Stimulated activated naive CD8-positive, alpha-beta T cell treated with anti-CD3 and anti-CD28 coated beads, Interleukin-15, Interleukin-2, amounts not matched to agents 100 ng/mL and 50 ng/mL, for 24 hours (primary cell): Measurements from ENCODE around the gene CLSTN1.
"Not testable (repeated sequence)": the region's sequence is repeated elsewhere in the genome, so short reads cannot be mapped to it uniquely, and the experiment has no call there.

ENCODE experiments used
- H3K27ac Mint-ChIP-seq: one replicate; pipeline ENCODE4 v1.8.0; 2021; ENCODE audit warnings: mild to moderate bottlenecking, mixed read lengths
- H3K27me3 Mint-ChIP-seq: one replicate; pipeline ENCODE4 v1.8.0; 2021; ENCODE audit warnings: mixed read lengths
- H3K36me3 Mint-ChIP-seq: one replicate; pipeline ENCODE4 v1.8.0; 2021; ENCODE audit warnings: low read depth, mixed read lengths
- H3K4me1 Mint-ChIP-seq: one replicate; pipeline ENCODE4 v1.8.0; 2021; ENCODE audit warnings: low read depth, mixed read lengths
- H3K4me3 Mint-ChIP-seq: one replicate; pipeline ENCODE4 v1.8.0; 2021; ENCODE audit warnings: mild to moderate bottlenecking, mixed read lengths
- H3K9me3 Mint-ChIP-seq: one replicate; pipeline ENCODE4 v1.8.0; 2021; ENCODE audit warnings: mixed read lengths

Gene CLSTN1

DNA sequence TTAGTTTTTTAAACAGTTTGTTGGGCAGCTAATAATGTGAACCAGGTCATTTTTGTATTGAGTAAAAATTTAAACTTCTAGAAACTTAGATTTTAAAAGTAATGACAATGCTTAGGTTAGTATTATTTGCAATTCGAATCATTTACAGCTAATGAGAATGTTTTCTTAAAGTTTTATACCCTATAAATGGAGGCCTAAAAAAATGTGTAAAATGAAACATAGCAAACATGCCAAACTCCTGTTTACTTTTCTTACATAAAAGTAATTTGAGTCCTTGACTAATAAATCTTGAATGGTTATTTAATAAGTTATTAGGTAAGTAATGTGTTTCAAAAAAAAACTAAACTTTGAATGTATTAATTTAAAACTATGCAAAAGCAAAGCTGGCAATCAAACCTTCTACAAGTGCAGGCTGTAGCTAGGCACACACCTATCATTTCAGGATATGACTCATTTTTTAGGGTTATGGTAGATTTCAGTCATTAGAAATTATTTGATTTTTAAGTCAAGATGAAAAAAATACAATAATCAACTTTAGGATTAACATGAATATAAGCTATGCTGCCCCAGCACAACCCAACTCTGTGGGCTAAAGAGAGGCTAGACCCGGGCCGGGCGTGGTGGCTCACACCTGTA is 41.5 kb downstream of the CLSTN1 start:
- Mint-ChIP-seq H3K27me3 (no peaks in the 10 kb centered on the region), H3K9me3 (no peaks in the 10 kb centered on the region), H3K4me3 (no peak overlapping the region), H3K27ac (no peak overlapping the region), H3K4me1 (peaks cover 13% of the 10 kb centered on the region), H3K36me3 (no peaks in the 10 kb centered on the region)

DNA sequence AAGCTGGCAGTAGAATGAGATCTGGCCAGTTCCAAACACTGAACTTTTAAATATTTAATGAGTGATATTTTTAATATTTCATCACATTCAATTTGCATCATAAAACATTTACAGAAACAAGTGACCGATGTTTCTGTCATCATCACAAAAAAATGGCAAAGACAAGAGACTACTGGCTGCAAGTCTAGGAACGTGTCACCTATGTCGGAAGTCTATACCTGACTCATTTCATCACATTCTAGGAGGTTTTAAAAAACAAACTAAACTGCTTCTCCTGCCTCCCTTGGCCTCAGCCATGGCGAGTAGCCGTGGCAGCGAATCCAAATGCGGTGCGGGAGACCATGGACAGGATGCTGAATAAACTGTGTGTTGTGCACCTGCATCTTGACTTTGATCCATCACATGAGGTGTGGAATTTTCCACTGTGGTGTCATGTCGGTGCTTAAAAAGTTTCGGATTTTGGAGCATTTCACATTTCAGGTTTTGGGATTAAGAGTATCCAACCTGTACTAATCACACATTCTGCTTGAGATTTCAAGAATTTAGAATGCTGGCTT is 43.1 kb downstream of the CLSTN1 start:
- H3K9me3 Mint-ChIP-seq: no peaks in the 10 kb centered on the region
- no peak overlapping the region for H3K27ac Mint-ChIP-seq
- H3K4me3 Mint-ChIP-seq: no peak overlapping the region
- peaks cover 9% of the 10 kb centered on the region for H3K4me1 Mint-ChIP-seq
- H3K27me3 Mint-ChIP-seq: no peaks in the 10 kb centered on the region
- no peaks in the 10 kb centered on the region for H3K36me3 Mint-ChIP-seq

DNA sequence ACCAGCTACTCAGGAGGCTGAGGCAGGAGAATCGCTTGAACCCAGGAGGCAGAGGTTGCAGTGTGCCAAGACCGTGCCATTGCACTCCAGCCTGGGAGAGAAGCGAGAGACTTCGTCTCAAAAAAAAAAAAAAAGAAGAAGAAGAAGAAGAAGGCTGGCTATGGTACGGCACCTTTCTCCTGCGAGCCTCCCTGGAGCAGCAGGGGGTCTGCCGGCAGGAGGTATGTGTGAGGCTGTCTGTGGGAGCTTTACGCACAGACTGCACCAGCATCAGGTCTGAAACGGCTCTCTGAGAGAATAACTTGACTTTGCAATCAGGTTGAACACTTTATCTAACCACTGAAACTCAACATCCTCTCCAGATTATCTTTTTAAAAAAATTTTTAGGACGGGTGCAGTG is 44.9 kb downstream of the CLSTN1 start:
- H3K36me3 Mint-ChIP-seq: no peaks in the 10 kb centered on the region
- no peaks in the 10 kb centered on the region for H3K9me3 Mint-ChIP-seq
- no peaks in the 10 kb centered on the region for H3K27me3 Mint-ChIP-seq
- H3K4me1 Mint-ChIP-seq: peaks cover 9% of the 10 kb centered on the region
- H3K27ac Mint-ChIP-seq: no peak overlapping the region
- no peak overlapping the region for H3K4me3 Mint-ChIP-seq

DNA sequence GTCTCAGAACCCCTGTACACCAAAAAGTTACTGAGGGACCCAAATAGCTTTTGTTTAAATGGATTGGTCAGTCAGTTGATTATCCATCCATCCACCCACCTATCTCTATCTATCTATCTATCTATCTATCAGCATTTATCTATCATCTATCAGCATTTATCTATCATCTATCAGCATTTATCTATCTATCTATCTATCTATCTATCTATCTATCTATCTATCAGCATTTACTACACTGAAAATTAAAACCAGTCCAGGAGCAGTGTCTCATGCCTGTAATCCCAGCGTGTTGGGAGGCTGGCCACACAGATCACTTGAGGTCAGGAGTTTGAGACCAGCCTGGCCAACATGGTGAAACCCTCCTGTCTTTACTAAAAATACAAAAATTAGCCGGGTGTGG is 47.1 kb downstream of the CLSTN1 start:
- Mint-ChIP-seq H3K27me3 (no peaks in the 10 kb centered on the region), H3K4me1 (peaks cover 13% of the 10 kb centered on the region), H3K9me3 (no peaks in the 10 kb centered on the region), H3K4me3 (no peak overlapping the region), H3K36me3 (peaks cover 16% of the 10 kb centered on the region), H3K27ac (no peak overlapping the region)

- no peak overlapping the region for H3K27ac Mint-ChIP-seq
- no peaks in the 10 kb centered on the region for H3K9me3 Mint-ChIP-seq
These were observed 48.8 kb downstream of the CLSTN1 start for GRCh38 chr1:9774712-9775679.

DNA sequence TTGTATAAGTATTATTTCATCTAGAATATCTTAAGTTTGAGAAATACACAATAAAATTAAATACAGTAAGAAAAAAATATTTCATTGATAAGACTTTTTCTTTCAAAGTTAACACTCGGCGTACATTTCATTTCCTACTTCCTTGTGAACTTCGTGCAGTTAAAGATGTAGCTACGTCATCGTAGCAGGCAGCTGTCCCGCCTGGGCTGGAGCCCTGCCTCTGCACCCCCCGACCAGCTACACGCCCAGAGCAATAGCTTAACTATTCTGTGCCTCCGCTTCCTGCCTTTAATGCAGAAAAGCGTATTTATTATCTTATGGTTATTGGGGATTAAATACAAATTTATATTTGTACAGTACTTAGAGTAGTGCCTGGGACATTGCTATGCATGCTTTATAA is 53.5 kb downstream of the CLSTN1 start:
- peaks cover 9% of the 10 kb centered on the region for H3K4me1 Mint-ChIP-seq
- H3K36me3 Mint-ChIP-seq: peaks cover 16% of the 10 kb centered on the region
- no peak overlapping the region for H3K27ac Mint-ChIP-seq
- H3K4me3 Mint-ChIP-seq: no peak overlapping the region
- H3K27me3 Mint-ChIP-seq: no peaks in the 10 kb centered on the region
- H3K9me3 Mint-ChIP-seq: no peaks in the 10 kb centered on the region

More at GRCh38 chr1:9774712-9775679, 48.8 kb downstream of the CLSTN1 start:
- H3K4me1 Mint-ChIP-seq: peaks cover 13% of the 10 kb centered on the region
- no peaks in the 10 kb centered on the region for H3K27me3 Mint-ChIP-seq
- H3K4me3 Mint-ChIP-seq: no peak overlapping the region
- peaks cover 16% of the 10 kb centered on the region for H3K36me3 Mint-ChIP-seq

GRCh38 chr1:9768983-9769382 is 54.8 kb downstream of the CLSTN1 start:
- no peak overlapping the region for H3K27ac Mint-ChIP-seq
- H3K36me3 Mint-ChIP-seq: peaks cover 16% of the 10 kb centered on the region
- H3K4me3 Mint-ChIP-seq: no peak overlapping the region
- peaks cover 4% of the 10 kb centered on the region for H3K4me1 Mint-ChIP-seq
- H3K9me3 Mint-ChIP-seq: no peaks in the 10 kb centered on the region
- H3K27me3 Mint-ChIP-seq: no peaks in the 10 kb centered on the region

DNA sequence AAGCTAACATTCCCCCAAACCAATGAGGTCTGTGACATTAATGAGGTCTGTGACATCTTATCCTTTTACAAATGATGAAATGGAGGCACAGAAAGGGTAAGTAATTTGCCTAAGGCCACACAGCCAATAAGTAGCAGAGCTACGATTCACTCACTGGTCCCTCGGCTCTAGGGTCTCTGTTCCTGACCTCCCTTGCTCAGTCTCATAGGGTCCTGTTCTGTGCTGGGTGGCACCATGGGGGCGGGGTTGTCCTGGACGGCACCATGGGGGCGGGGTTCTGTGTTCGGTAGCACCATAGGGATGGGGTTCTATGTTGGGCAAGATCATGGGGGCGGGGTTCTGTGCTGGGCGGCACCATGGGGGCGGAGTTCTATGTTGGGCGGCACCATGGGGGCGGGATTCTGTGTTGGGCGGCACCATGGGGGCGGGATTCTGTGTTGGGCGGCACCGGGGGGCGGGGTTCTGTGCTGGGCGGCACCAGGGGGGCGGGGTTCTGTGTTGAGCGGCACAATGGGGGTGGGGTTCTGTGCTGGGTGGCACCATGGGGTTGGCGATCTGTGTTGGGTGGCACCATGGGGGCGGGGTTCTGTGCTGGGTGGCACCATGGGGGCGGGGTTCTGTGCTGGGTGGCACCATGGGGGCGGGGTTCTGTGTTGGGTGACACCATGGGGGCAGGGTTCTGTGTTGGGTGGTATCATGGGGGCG is 55.6 kb downstream of the CLSTN1 start:
- H3K27me3 Mint-ChIP-seq: no peaks in the 10 kb centered on the region
- no peak overlapping the region for H3K27ac Mint-ChIP-seq
- peaks cover 11% of the 10 kb centered on the region for H3K36me3 Mint-ChIP-seq
- H3K4me3 Mint-ChIP-seq: no peak overlapping the region
- no peaks in the 10 kb centered on the region for H3K9me3 Mint-ChIP-seq
- H3K4me1 Mint-ChIP-seq: no peaks in the 10 kb centered on the region

DNA sequence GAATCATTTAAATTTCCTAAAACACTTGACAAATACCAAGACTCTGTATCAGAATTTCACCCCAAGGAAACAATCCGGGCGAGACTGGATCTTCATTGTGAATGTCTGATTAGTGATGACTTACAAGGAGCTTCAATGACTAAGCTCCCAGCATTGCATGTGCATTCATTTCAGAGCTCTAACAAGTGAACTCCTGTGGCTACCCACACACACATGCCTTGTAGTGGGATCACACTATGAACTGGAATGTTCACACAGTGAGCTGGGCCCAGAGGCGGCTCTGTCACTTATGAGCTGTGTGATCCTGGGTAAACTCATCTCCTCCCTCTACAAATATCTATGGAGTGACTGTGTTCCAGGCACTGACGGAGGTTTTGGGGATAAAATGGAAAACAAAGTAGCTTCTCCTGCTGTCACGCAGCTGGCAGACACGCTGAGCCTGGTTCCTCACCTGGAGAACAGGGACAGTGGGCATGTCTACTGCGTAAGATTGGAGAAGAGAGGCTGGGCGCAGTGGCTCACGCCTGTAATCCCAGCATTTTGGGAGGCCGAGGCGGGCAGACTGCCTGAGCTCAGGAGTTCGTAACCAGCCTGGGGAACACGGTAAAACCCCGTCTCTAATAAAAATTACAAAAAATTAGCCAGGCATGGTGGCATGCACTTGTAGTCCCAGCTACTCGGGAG is 56.9 kb downstream of the CLSTN1 start:
- H3K4me3 Mint-ChIP-seq: no peak overlapping the region
- H3K9me3 Mint-ChIP-seq: no peaks in the 10 kb centered on the region
- no peaks in the 10 kb centered on the region for H3K4me1 Mint-ChIP-seq
- H3K36me3 Mint-ChIP-seq: peaks cover under 1% of the 10 kb centered on the region
- no peaks in the 10 kb centered on the region for H3K27me3 Mint-ChIP-seq
- H3K27ac Mint-ChIP-seq: no peak overlapping the region

DNA sequence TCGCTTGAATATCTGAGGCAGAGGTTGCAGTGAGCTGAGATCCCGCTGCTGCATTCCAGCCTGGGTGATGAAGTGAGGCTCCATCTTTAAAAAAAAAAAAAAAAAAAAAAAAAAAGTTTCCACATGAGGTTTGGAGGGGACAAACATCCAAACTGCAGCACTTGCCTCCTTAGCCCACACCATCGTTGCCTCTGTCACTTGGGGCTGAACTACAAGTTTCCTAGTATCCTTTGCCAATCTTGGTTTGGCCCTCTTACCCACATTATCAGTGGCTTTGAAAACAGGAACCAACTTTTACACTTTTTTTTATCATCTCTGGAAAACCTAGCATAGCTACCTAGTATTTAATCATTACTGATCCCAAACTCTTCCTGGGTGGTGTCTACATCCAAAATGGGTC is 59.2 kb downstream of the CLSTN1 start:
- no peak overlapping the region for H3K4me3 Mint-ChIP-seq
- no peaks in the 10 kb centered on the region for H3K27me3 Mint-ChIP-seq
- no peak overlapping the region for H3K27ac Mint-ChIP-seq
- H3K4me1 Mint-ChIP-seq: peaks cover 3% of the 10 kb centered on the region
- H3K9me3 Mint-ChIP-seq: no peaks in the 10 kb centered on the region
- peaks cover 3% of the 10 kb centered on the region for H3K36me3 Mint-ChIP-seq

- Mint-ChIP-seq H3K4me1 (peaks cover 3% of the 10 kb centered on the region), H3K27ac (no peak overlapping the region), H3K9me3 (no peaks in the 10 kb centered on the region), H3K27me3 (no peaks in the 10 kb centered on the region), H3K4me3 (no peak overlapping the region), H3K36me3 (peaks cover 3% of the 10 kb centered on the region)
These were observed 59.9 kb downstream of the CLSTN1 start for GRCh38 chr1:9763914-9764313.

- not testable (repeated sequence) for H3K4me1 Mint-ChIP-seq, H3K9me3 Mint-ChIP-seq, H3K36me3 Mint-ChIP-seq, H3K27me3 Mint-ChIP-seq, H3K4me3 Mint-ChIP-seq, H3K27ac Mint-ChIP-seq
These were observed 61.3 kb downstream of the CLSTN1 start for GRCh38 chr1:9762446-9762845.

DNA sequence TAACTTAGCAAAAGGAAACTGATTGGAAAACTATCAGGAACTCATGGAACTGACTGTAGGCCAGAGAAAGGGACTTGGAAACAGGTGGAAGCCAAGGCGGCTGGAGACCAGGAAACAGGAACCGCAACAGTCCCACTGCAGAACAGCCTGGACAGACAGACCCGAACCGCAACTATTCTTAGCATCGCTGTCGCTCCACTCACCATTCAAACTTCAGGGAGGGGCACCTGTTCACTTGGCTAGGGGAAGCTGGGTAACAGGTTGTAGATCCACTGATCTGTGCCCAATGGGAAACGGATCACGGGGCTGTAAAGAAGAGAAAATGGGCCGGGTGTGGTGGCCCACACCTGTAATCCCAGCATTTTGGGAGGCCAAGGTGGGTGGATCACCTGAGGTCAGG is 61.9 kb downstream of the CLSTN1 start:
- Mint-ChIP-seq H3K36me3 (peaks cover 3% of the 10 kb centered on the region), H3K4me1 (peaks cover 8% of the 10 kb centered on the region), H3K9me3 (no peaks in the 10 kb centered on the region), H3K4me3 (no peak overlapping the region), H3K27me3 (no peaks in the 10 kb centered on the region), H3K27ac (no peak overlapping the region)

DNA sequence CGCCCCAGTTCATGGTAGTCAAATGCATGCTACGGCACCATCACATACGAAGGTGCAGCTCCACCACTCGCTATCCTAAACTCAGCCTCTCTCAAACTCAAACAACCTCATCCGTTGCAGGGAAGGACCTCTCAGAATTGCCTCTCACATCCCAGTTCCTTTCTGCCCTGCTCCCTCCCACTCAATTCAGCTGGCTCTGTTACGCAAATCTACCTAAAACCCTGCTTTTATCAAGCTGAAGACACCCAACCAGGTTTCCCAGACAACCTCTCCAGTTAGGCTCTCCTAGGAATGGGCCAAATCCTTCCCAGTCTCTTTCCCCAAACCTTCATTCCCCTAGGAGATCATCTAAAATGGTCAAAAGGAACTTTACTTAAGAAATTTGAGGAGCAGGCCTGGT is 62.9 kb downstream of the CLSTN1 start:
- no peak overlapping the region for H3K4me3 Mint-ChIP-seq

More for the DNA sequence above, 62.9 kb downstream of the CLSTN1 start:
- peaks cover 8% of the 10 kb centered on the region for H3K4me1 Mint-ChIP-seq
- H3K27ac Mint-ChIP-seq: no peak overlapping the region
- H3K9me3 Mint-ChIP-seq: no peaks in the 10 kb centered on the region
- H3K27me3 Mint-ChIP-seq: no peaks in the 10 kb centered on the region
- H3K36me3 Mint-ChIP-seq: peaks cover 3% of the 10 kb centered on the region
